HG03521 (cell line): Measurements from ENCODE around the gene PIAS3.

Experiments
- ATAC-seq: cut with Tn5 transposase; IDR thresholded peaks from one replicate; pipeline ENCODE4 v1.9.1; 2021; ENCODE audit warnings: mild to moderate bottlenecking, moderate library complexity; ENCODE audit not compliant: unreplicated experiment

Gene PIAS3

GRCh38 chr1:145858901-145859490 lies at the start of gene PIAS3:
PIAS3 (minus strand) TSS chr1:145859081; CDS start chr1:145858990, 91 bp downstream.
- ATAC-seq = peak; percentile 89

GRCh38 chr1:145908653-145909052 lies 49.8 kb upstream of the PIAS3 start:
- no peak for ATAC-seq

- ATAC-seq = no peak
Measured at GRCh38 chr1:145906954-145907753, 48.3 kb upstream of the PIAS3 start.

- ATAC-seq = no peak
Measured at GRCh38 chr1:145901312-145902021, 42.6 kb upstream of the PIAS3 start.

DNA sequence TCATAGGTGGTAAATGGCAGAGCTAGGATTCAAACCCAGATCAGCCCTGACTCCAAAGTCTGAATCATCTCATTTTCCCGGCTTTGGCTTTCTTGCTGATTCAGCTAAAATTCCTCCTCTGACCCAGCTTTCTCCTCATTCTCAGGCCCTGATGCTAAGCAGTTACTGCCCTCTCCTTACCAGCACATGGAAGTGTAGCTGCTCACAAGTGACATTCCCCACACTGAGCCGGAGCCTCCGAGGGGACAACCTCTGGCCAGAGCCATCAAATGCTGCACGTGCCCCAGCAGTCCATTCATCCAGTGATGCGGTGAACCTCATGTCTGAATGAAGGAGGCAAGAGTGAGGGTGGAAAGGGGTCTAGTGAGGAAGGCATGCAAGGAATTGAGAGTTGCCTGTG lies 39.9 kb upstream of the PIAS3 start:
- ATAC-seq = no peak

- ATAC-seq = no peak
Measured at GRCh38 chr1:145897969-145898368, 39.1 kb upstream of the PIAS3 start.

DNA sequence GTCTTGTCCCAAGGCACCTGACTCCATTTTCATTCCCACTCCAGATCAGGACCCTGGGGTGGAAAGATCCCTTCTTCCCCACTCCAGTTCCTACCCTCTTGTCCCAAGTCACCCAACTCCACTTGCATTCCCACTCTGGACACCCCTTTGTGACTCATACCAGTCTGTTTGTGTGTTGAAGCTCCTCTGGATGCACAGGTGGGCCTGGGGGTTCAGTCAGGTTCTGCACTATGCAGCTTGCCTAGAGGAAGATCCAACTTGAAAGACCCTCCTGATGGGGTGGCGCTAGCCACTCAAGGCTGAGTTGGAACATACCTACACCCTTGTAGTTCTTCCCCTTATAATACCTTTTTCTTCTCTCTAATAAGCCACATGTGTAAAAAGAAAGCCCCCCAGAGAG lies 36.6 kb upstream of the PIAS3 start:
- ATAC-seq = no peak

DNA sequence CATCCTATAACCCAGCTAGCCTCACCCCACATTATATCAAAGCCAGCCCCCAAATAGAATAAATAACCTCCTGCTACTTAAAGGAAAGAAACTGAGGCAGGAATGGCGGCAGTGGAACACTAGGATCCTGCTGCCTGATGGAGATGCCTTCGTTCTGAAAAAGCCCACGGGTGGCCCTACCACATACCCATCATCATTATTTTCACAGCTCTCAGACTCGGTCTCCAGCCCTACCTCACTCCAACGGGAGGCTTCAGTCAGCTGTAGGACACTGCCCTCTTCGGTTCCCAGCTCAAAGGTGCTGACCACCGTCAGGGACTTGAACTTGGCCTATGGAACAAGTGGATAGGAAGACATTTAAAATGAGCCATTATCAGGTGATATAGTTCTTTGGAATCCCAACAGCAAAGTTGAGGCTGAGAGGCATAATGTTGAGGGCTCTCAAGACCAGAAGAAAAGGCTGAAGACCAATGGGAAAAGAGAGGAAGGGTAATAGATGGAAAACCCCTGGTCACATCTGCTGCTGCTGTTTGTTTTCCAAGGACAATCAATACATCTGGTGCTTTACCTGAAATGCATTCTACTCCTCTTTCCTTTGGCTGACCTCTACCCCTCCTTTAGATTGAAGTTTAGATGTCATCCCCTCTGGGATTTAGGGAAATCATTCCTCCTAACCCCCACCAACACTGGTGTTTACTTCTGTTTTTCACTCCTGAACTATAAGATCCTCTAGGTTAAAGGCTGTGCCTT lies 34.6 kb upstream of the PIAS3 start:
- no peak for ATAC-seq

GRCh38 chr1:145892486-145893087 lies 33.7 kb upstream of the PIAS3 start:
- no peak for ATAC-seq

DNA sequence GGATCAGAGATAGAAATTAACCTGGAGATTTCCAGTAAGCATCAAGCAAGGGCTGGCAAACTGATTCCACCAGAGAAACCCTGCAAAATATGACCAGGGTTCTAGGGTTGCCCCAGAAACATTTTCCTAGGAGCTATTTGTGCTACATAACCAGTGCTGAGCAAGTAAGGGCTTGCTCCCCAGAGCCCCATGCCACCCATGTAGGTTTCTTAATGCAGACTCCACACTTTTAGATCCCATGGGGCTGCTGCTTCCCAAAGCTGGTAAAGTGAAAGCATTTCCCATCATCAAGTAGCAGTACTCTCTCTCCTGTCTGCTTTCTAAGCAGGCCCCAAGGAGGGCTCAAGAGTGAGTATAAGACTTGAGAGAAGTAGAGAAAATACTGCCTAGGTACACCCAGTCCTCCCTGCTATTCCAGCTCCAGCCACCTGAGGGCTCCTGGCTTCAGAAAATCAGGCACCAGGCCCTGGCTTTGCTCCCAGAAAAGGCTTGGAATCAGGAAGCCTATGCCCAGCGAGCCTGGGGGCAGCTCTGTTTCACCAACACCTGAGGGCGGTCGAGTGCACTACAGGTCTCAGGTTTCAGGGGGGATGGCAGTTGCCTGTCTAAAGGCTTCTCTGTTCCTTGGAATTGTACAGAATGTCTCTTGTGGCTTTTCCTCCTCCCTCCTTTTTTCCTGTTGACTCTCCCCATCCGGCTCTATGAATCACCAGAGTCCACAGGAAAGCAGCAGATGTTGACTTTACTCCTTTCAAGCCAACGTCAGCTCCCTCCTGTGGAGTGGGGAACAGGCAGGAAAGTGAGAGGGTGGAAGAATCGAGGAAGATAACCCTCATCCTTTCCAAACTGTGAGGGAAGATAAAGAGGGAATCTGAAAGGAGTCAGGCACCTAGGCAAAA lies 33.0 kb upstream of the PIAS3 start:
- ATAC-seq = no peak

DNA sequence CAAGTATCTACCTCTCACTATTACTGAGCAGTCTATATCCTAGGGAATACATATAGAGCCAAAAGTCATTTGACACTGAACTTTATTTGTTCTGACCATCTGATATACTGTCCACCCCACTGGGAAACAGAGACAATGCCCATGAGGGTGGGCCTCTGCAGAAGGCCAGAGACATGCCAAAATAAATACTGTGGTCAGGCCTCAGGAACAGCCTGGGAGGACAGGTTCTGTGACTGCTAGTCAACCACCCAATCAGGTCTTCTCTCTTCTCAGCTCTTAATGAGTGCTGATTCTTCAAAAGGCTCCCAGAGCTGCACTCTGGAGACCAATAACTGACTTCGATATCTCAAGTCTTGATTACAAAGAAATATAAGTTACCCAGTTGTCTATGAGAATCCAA lies 32.3 kb upstream of the PIAS3 start:
- no peak for ATAC-seq

GRCh38 chr1:145889722-145890121 lies 30.8 kb upstream of the PIAS3 start:
- no peak for ATAC-seq

GRCh38 chr1:145887631-145888030 lies 28.8 kb upstream of the PIAS3 start:
- no peak for ATAC-seq

GRCh38 chr1:145886816-145887215 lies 27.9 kb upstream of the PIAS3 start:
- no peak for ATAC-seq

GRCh38 chr1:145886390-145886789 lies 27.5 kb upstream of the PIAS3 start:
- ATAC-seq = no peak

- peak; percentile 98 for ATAC-seq
Measured at GRCh38 chr1:145885738-145886287, 26.9 kb upstream of the PIAS3 start, which contains the start of gene ANKRD35. ANKRD35 (minus strand) TSS chr1:145885866; CDS start chr1:145885758, 108 bp downstream.

DNA sequence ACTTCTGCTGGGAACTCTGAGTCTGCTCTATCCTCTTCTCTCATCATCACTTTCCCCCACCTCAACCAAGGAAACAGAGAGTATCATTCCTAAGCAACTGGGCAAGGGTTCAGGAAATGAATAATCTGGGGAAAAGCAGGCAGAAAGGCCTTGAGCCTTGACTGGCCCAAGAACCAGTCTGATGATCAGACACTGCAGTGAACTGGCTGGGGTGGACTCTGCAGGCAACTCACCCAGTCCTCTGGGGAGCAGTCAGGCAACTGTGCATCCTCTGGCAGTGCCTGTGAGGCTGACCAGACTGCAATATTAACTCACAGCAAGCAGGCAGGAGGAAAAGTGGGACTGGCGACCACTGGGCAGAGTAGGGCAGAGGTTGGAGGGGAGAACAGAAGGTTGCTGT lies 25.8 kb upstream of the PIAS3 start:
- ATAC-seq = no peak

GRCh38 chr1:145879775-145880174 lies 20.9 kb upstream of the PIAS3 start:
- no peak for ATAC-seq

- ATAC-seq = no peak
Measured at GRCh38 chr1:145878724-145879123, 19.8 kb upstream of the PIAS3 start.
